ENCODE results near the gene TRIM2.

Gene TRIM2

GRCh38 chr4:153248641-153249198, 44.5 kb downstream of the TRIM2 start:
- FAIRE-seq: no peak
- TF ChIP-seq CTCF (IDR thresholded peaks at IDR 0.05; ENCODE audit: insufficient read depth, missing control alignments): no peak
- no peak for DNase-seq (ENCODE audit: insufficient read length, low spot score)

- DNase-seq (ENCODE audit: insufficient read length, low spot score) (peak; percentile 93), FAIRE-seq (no peak)
- no peak for TF ChIP-seq CTCF (IDR thresholded peaks at IDR 0.05; ENCODE audit: insufficient read depth, missing control alignments)
Observed at GRCh38 chr4:153249199-153250041, 45.2 kb downstream of the TRIM2 start.

GRCh38 chr4:153252122-153252521, 47.9 kb downstream of the TRIM2 start:
- FAIRE-seq (no peak), DNase-seq (ENCODE audit: insufficient read length, low spot score) (no peak)
- no peak for TF ChIP-seq CTCF (IDR thresholded peaks at IDR 0.05; ENCODE audit: insufficient read depth, missing control alignments)

- FAIRE-seq (no peak), DNase-seq (ENCODE audit: insufficient read length, low spot score) (no peak)
- TF ChIP-seq CTCF (IDR thresholded peaks at IDR 0.05; ENCODE audit: insufficient read depth, missing control alignments): no peak
Observed at GRCh38 chr4:153255233-153255632, 51.0 kb downstream of the TRIM2 start.

- FAIRE-seq (no peak), DNase-seq (ENCODE audit: insufficient read length, low spot score) (no peak)
- no peak for TF ChIP-seq CTCF (IDR thresholded peaks at IDR 0.05; ENCODE audit: insufficient read depth, missing control alignments)
Observed at GRCh38 chr4:153257151-153257620, 52.9 kb downstream of the TRIM2 start.

- DNase-seq (ENCODE audit: insufficient read length, low spot score) (no peak), FAIRE-seq (no peak)
- no peak for TF ChIP-seq CTCF (IDR thresholded peaks at IDR 0.05; ENCODE audit: insufficient read depth, missing control alignments)
Observed at GRCh38 chr4:153257991-153258390, 53.7 kb downstream of the TRIM2 start.

- FAIRE-seq: no peak
- no peak for TF ChIP-seq CTCF (IDR thresholded peaks at IDR 0.05; ENCODE audit: insufficient read depth, missing control alignments)
- DNase-seq (ENCODE audit: insufficient read length, low spot score): no peak
Observed at GRCh38 chr4:153258750-153259149, 54.5 kb downstream of the TRIM2 start.

Data from D721Med (cell line).